ENCODE data around the gene MCCC1.
"Not testable (repeated sequence)": the region's sequence is repeated elsewhere in the genome, so short reads cannot be mapped to it uniquely, and the experiment has no call there.

MCCC1 gene

GRCh38 chr3:183099026-183099837 lies at the start of gene MCCC1:
Gene MCCC1, minus strand, starts transcription at chr3:183099496. Its CDS starts 56 bp downstream, at chr3:183099440.
- peak; percentile 97 for DNase-seq

DNA sequence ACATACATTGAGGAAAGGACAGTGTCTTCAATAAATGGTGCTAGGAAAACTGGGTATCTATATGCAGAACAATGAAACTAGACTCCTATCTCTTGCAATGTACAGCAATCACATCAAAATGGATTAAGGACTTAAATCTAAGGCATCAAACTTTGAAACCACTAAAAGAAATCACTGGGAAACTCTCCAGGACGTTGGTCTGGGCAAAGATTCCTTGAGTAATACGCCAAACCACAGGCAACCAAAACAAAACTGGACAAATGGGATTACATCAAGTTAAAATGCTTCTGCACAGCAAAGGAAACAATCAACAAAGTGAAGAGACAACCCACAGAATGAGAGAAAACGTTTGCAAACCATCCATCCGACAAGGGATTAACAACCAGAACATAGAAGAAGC lies 48.8 kb upstream of the MCCC1 start:
- no peak for DNase-seq

DNA sequence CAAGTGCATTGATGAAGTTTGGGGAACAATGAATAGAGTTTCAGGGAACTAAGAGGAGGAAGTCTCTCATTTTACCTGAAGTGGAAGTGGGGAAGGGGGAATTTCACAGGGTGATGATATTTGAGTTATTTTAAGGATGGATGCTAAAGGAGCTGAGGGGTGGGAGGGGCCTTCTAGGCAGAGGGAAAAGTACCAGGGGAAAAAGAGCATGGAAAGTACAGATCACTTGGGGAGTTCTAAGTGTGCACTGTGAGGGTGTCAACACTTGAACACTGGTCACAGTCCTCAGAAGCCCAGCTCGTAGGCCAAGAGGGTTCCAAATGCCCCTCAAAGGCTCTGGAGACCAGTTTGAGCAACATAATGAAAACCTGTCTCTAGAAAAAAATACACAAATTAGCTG lies 45.1 kb upstream of the MCCC1 start:
- no peak for DNase-seq

DNA sequence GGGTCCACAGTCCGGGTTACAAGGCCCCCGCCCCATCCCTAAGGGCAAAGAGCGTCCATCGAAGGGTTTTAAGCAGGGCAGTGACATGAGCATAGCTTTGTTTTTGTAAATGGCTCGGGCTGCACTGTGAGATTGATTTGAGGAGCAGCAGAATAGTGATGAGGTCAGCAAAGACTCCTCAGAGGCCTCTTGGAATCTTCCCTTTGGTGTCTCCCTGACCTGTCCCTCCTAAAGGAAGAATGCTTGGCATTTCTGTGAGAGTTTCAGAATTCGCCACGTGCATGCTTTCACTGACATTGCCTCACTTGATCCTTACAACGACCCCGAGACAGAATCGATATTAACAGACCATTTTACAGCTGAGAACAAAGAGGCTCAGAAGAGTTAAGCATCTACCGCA lies 42.9 kb upstream of the MCCC1 start:
- DNase-seq = no peak

DNA sequence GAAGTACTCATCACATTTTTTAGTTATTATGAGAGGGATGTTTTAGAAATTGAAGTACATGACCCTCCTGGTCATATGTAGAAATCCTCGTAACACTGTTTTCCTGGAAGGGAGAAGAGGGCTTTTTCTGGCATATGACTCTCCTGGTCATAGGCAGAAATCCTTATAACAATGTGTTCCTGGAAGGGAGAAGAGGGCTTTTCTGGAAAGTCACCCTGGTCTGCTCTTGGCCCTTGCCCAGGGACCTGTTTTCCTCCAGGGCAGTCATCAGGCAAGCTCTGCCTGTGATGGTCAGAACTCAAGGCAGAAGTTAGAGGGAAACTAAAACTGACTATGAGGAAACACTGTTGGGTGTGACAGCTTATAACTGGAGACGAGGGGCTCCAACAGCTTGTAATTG lies 35.5 kb upstream of the MCCC1 start:
- DNase-seq = no peak

- no peak for DNase-seq
These were observed 33.1 kb upstream of the MCCC1 start for GRCh38 chr3:183132409-183132808.

DNA sequence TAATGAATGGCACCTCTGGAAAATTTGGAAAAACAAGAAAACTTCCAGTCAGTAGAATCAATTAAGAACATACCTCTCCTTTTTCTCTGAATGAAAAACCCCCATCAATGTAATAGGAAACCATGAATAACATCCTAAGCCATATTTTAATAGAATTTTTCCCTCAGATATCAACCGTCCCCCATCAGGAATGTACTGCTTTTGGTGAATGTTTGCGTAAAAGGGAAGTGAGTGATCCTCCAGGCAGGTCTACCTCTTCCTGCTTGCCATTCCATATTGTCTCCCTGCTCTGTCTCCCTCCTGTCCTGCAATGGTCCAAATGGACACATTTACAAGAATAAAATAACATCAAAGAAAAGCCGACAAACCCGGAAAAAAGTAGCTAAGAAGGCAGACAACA lies 32.4 kb upstream of the MCCC1 start:
- no peak for DNase-seq

DNA sequence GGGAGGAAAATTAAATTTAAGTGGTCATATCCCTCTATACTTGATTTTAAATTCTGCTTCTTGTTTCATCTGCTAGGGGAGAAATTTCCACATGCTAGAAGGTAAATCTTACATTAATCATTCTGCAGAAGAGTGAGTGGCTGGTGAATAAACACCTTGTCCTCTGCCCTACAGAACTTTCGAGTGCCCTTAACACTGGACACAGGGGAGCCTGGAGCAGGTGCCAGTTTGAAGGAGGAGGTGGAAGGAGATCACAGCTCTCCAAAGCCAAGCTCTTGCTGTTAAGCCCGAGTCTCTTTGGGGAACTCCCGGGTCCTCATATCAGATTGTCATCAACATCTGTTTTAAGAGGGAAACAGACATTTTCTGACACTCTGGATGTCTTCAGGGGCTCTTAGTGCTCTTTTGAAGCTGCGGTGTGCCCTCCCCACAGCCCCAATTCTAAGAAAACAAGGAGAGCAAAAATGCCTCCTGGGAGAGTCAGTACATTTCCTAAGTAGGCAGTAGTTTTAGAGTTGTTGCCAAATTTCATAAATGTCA lies 32.0 kb upstream of the MCCC1 start:
- no peak for DNase-seq

DNA sequence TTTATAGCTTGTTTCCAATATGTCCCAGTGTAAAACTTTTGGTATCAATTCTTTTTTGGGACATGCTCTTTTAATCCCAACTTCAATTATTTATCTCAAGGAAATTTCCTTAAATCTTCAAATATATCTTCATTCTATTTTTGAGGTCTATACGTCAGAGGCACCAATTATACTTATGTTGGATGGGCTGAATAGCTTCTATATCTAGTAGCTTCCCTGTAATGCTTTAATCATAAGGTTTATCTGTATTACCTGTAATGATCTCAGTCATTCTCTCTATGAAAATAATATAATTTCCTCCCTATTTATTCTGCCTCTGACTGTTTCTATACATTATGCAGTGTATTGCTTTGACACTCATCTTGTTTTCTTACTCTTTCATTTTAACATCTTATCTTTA lies 29.9 kb upstream of the MCCC1 start:
- no peak for DNase-seq

GRCh38 chr3:183128709-183129108 lies 29.4 kb upstream of the MCCC1 start:
- no peak for DNase-seq

DNA sequence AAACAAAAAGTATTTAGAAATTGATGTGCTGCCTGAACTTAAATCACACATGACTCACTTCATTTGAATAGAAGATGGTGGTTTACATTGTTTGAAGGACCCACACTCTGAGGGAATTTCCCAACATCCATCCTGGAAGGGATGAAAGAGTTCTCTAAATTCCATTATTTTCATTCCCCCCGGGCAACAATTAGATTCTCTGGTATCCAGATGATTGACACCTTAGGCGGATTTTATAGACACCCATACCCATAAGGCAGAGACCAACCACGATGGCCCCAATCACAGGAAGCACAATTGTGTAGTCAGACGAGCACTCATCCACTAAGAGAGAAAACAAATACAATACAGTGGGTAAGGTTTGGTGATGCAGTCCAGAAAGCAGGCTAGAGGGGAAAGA lies 24.6 kb upstream of the MCCC1 start:
- DNase-seq = no peak

DNA sequence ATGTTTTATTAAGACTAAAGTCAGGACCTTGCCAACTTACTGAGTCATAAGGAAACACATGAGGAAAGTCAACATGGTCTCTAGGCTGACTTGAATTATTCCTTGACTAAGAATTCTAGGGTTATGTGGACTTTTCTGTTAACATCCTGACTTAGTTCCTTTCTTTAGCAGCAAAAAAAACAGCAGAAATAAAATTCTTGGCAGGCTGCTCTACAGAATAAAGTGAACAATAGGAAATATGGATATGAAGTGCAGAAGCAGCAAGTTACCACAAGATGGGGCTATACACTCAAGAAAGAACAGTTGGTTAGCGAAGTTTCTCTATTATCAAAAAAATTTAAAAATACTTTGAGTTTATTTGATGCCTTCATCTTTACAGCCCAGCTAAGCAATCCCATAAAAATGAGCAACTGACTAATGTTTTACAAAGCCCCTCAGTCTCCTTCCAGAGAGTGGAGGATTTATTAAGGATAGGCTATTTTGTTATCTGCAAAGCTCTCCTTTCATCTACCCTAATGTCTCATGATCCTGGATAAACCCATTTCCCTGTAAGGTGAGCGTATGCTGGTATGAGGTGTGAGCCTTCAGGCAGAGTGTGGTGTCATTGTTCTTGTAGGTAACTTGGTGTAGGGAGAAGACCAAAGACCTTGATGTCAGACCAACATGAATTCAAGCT lies 23.1 kb upstream of the MCCC1 start:
- DNase-seq = peak; percentile 55

DNA sequence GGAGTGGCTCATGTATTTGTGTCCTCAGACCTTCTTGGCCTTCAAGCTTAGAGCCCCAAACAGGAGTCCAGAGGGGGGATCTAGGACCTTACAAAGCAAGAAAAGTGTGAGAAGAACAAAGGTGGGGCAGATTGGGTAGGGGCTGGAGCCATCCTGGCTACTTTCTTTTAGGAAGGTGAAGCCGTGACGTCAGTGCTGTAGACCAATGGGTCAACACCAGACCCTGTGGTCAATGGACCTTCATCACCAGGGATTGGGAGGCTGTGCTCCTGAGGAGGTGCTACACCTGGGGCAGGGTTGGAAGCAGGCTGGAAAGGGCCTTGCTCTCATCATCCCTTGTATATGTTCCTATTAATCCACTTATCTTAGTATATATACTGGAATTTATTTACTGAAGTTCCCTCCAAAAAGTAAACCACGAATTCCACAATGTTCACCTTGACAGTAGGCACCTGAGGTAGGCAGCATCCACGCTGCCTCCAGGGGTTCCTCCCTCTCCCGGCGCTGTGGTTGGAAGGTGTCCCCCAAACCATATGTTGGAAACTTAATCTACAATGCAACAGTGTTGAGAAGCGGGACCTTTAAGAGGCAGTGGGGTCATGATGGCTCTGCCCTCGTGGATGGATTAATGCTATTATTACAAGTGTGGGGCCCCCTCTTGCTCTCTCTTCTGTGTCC lies 21.4 kb upstream of the MCCC1 start:
- DNase-seq = no peak

DNA sequence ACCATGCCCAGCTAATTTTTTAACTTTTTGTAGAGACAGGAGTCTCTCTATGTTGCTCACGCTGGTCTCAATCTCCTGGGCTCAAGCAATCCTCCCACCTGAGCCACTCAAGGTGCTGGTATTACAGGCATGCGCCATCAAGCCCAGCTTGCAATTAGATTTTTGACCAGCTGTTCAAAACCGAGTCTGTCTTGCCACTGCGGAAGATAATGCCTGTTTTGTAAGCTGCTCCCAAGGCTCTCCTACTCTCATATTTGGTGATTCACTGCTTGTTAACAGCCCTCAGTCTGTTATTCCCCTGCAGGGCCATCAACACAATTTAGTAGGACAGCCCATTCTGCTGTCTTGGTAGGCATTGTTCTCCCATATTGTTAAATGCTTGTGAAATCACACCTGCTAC lies 17.8 kb upstream of the MCCC1 start:
- no peak for DNase-seq

DNA sequence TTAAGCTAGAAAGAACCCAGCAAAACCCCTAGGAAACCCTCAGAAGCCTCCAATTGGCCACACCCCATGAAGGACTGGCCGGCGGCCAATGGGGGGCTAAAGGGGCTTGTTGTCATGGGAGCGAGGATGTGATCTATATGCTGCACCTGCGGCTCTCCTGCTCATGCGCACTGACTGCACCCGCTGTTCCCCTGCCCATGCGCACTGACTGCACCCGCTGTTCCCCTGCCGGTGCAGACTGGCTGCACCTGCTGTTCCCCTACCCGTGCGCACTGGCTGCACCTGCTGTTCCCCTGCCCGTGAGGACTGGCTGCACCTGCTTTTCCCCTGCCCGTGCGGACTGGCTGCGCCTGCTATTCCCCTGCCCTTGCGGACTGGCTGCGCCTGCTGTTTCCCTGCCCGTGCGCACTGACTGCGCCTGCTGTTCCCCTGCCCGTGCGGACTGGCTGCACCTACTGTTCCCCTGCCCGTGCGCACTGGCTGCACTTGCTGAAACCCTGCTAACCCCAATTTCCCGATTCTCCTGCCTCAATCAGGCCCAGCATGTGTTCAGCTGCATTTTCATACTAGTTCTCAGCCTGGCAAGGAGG lies 16.8 kb upstream of the MCCC1 start:
- peak; percentile 64 for DNase-seq

- DNase-seq = no peak
These were observed 15.3 kb upstream of the MCCC1 start for GRCh38 chr3:183114384-183115178.

- not testable (repeated sequence) for DNase-seq
These were observed 10.6 kb upstream of the MCCC1 start for GRCh38 chr3:183109847-183110246.

DNA sequence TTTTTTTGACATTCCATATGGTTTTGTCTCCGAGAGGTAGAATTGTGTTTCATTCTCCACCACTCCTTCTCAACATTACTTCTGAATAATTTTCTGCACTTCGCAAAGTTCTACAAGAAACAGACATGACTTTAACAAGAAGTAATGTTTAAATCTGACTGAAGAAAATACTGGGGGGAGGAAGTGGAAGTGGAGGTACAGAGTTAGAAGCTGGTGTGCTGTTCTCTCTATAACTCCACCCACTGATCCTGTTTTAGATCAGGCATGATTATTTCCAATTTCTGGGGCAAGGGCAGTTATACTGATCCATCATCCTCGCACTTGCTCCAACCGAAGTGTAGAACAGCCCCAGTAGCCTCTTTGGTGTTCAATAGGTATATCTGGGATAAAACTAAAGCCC lies 9.2 kb upstream of the MCCC1 start:
- no peak for DNase-seq

- DNase-seq = no peak
These were observed 8.7 kb upstream of the MCCC1 start for GRCh38 chr3:183108001-183108449.

DNA sequence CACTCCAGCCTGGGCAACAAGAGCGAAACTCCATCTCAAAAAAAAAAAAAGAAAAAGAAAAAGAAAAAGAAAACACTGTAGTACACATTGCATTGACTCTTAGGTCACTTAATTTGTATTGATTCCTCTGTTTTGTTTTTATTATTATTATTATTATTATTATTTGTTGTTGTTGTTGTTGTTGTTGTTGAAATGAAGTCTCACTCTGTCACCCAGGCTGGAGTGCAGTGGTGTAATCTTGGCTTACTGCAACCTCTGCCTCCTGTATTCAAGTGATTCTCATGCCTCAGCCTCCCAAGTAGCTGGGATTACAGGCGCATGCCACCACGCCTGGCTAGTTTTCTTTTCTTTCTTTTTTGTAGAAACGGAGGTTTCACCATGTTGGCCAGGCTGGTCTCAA lies 8.1 kb upstream of the MCCC1 start:
- not testable (repeated sequence) for DNase-seq

- no peak for DNase-seq
These were observed 7.3 kb upstream of the MCCC1 start for GRCh38 chr3:183106635-183107034.

- not testable (repeated sequence) for DNase-seq
These were observed 4.7 kb upstream of the MCCC1 start for GRCh38 chr3:183103950-183104349.

Measured in CD4-positive, alpha-beta T cell treated with Interleukin-21 for 1 hour (primary cell).